Activated CD4-positive, alpha-beta T cell treated with anti-CD3 and anti-CD28 coated beads, Interleukin-2, amount 50 U/mL, for 4 hours (primary cell): ENCODE measurements around the gene SH3D19.
"Not testable (repeated sequence)": the region's sequence is repeated elsewhere in the genome, so short reads cannot be mapped to it uniquely, and the experiment has no call there.

ENCODE experiments used
- DNase-seq, 2 experiments: peaks; one replicate each; pipeline ENCODE4 v3.0.0-alpha.2; 2020

SH3D19 gene

DNA sequence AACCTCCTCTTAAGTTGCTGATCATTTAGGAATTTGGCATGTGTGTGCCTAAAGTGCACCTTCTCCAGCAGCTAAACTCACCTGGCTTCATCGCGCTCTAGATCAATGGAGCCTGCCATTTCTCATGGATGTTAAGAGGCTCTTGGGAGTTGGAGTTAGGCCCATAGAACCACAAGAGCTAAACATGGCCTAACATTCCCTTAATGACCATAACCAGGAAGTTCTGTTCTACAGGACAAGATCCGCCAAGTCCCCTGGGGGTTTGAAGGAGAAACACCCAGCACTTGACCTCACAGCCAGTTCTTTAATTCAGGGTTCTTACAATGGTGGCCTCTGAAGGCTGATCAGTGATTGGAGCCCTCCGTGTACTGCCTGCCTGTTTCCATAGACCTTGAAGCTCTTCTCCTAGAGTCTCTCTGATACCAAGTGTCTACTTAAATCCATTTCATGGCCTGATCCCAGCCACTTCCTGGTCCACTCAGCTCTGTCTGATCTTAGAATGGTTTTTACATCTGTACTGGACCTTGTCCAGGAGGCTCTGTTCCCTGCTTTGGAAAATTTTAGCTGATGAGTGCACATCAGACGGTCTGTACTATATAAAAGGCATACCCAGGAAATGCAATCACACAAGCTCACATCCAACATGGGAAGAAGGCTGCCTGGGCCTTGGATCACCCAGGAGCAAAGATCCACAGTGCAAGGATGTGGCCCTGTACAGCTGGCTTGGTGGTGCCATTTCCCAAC, 180.9 kb downstream of the SH3D19 start:
- no peak for DNase-seq

DNA sequence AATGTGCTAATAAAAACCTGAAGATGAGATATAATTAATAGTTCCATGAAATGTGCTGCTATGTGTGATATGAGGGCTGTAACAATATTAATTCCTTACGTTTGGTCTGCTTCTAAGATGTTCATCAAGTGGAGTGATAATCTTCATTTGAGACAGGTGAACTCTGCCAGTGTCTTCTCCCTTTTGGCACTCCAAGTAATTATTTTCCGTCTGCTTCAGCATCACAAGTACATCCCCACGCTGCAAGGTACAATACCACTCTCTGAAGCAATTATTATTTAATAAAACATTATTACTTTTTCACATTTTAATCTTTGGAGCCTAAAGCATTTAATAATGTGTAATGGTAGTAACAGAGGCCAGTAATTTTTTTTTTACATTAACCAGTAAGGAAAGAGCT, 181.6 kb downstream of the SH3D19 start:
- DNase-seq: no peak

DNA sequence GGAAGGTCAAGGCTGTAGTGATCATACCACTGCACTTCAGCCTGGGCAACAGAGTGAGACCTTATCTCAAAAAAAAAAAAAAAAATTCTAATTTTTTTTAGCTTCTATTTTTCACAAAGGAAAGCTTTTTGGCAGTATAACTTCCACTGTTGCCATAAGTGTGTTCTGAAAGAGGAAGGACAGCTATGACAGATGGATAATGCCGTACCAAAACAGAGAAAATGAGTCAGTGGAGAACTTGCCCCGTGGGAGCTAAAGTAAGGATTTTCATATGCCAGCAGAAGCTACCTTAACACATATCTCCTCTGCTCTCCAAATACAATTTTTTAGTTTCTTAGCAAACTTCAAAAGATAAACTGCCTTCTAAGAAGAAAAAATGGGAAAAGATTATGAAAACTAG, 182.2 kb downstream of the SH3D19 start:
- no peak for DNase-seq

DNA sequence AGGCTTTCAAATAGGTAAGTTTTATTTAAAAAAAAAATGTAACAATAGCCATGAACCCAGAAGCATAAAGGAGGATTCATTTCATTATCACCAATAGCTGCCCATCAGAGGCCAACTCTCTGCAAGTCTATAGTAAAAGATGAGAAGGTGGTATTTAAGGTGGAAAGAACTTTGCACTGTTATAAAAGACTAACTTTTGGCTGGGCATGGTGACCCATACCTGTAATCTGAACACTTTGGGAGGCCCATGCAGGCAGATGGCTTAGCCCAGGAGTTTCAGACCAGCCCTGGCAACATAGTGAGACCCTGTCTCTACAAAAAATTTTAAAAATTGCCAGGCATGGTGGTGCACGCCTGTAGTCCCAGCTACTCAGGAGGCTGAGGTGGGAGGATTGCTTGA, 182.6 kb downstream of the SH3D19 start:
- DNase-seq: no peak

DNA sequence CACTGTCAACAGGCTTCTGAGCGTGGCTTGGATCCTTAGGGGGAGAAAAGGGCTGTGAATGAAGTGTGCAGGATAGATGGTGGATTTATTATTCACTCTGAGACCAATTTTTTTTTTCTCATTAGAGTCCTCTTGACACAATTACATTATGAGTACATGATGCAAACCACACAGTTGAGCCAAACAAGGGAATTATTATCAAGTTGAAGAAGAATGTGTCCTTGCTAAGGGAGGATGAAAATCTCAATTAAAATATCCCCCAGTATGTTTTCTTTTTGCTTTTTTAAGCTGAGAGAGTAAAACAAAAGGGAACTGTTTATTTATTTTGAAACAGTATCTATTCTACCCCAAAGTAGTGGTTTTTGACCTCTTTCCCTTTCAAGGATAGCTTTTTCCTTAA, 185.6 kb downstream of the SH3D19 start:
- DNase-seq: no peak

DNA sequence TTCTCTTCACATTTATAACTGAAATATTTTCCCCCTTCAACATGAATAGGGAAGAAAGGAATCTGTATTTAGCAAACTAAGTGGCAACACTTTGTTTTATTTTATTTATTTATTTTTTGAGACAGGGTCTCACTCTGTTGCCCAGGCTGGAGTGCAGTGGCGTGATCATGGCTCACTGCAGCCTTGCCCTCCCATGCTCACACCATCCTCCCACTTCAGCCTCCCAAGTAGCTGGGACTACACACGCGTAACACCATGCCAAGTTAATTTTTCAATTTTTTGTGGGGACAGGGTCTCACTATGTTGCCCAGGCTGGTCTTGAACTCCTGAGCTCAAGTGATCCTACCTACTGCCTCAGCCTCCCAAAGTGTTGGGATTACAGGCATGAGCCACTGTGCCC, 189.4 kb downstream of the SH3D19 start:
- DNase-seq: not testable (repeated sequence)

DNA sequence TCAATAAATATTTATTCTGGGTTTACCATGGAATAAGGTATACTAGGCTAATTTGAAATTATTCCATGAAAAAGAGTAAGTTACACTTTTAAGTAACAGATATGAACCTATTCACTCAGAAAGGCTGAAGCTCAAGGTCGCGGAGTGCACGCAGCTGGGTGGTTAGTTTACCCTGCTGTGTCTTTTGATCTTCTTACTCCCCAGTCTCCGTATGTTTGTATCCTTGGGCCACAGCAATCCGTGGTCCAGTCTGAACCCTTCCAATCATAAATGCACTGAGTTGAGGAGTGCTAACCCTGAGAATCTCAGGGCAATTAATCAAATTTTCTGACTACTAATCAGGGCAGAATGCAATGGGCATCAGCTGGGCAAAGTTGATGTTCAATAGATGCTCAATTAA, 192.1 kb downstream of the SH3D19 start:
- no peak for DNase-seq

DNA sequence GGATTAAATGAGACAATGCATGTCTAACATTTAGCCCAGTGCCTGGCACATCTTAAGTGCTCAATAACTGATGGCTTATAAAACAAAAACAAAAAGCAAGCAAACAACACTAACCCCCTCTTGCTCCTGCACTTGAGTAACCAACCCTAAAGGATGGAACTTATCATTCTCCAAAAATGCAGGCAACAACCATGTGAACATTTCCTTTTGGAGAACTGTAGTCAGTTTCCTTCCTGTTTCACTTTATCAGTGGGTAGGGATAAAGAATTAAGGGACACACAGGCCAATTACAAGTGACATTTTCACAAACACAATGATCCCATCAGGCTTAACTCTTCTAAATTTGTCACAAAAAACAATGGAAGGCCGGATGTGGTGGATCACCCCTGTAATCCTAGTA, 195.6 kb downstream of the SH3D19 start:
- DNase-seq: no peak

DNA sequence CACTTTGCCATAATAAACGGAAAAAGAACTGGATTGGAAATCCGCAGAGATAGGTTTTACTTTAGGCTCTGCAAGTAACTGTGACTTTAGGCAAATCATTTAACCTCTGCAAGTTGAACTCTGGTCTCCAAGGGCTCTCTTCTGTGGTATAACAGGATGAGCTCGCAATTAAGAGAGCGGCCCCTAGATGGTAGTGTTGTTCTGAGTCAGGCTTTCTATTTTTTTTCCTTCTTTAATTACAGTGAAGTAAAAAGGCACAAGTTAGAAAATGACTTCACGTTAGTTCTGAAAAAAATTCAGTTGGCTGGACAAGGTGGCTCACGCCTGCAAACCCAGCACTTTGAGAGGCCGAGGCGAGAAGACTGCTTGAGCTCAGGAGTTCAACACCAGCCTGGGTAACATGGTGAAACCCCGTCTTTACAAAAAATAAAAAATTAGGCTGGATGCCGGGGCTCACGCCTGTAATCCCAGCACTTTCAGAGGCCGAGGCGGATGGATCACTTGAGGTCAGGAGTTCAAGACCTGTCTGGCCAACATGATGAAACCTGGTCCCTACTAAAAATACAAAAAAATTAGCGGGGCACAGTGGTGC, 207.9 kb downstream of the SH3D19 start:
- peak; percentile 31 to 32 for DNase-seq

DNA sequence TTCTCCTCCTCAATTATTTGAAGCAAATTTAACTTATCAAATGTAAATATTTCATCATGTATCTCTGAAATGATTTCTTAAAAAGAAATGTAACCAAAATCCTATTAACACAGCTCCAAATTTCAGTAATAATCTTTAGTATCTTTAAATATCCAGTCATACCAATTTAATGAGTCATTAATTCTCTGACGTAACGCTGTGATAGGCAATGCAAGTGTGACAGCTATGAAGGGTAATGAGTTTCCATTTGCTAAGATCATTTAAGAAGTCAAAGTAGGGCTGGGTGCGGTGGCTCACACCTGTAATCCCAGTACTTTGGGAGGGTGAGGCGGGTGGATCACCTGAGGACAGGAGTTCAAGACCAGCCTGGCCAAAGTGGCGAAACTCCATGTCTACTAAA, 210.4 kb downstream of the SH3D19 start:
- DNase-seq: no peak

DNA sequence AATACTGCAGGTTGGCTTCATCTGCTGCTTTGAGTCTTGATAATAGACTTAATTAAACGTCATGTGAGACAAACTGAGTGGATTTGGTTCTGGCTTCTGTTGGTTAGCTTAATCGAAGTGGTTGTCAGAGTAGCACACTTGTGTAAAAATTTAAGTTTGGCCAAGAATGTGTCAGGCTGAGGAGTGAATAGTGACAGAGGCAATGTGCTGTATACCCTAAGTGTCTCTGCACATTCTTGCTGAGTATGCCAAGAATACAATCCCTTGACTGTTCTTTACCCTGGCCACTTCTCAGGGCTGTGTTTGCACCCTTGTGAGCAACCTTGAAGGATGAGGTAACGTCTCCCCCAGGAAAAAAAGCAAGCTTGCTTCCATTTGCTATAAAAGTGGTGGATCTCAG, 211.1 kb downstream of the SH3D19 start:
- no peak for DNase-seq

DNA sequence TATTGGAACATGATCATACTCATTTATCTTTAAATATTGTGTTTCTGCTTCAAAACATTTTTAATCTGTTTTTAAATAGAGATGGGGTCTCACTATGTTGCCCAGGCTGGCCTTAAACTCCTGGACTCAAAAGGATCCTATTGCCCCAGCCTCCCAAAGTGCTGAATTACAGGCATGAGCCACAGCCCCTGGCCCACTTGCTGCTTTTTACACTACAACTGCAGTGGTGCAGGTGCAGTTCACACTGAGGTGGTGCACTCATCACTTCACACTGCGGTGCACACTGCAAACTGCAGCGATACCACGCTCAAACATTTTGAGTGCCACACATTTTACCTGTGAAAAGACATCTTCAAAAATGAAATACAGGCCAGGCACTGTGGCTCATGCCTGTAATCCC, 215.2 kb downstream of the SH3D19 start:
- no peak for DNase-seq

DNA sequence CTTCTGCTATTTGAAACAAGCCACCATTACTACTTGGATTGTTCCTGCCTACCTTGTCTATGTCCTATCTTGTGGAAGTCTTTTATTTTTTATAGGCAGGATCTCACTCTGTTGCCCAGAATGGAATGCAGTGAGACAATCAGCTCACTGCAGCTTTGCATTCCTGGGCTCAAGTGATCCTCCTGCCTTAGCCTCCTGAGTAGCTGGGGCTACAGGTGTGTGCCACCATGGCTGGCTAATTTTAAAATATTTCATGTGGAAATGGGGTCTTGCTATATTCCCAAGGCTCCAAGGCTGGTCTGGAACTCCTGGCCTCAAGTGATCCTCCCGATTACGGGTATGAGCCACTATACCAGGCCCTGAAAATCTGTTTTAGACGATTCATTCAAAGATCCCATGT, 218.3 kb downstream of the SH3D19 start:
- no peak for DNase-seq

DNA sequence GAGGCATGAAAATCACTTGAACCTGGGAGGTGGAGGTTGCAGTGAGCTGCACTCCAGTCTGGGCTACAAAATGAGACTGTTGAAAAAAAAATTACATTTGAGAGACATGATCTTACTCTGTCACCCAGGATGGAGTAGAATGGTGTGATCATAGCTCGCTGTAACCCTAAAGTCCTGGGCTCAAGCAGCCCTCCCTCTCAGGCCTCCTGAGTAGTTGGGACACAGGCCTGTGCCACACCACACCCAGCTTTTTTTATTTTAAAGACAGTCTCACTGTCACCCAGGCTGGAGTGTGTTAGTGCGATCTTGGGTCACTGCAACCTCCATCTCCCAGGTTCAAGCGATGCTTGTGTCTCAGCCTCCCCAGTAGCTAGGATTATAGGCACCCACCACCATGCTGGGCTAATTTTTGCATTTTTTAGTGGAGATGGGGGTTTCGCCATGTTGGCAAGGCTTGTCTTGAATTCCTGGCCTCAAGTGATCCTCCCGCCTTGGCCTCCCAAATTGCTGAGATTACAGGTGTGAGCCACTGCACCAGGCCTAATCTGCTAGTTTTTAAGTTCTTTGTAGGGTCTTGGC, 219.9 kb downstream of the SH3D19 start:
- no peak for DNase-seq

DNA sequence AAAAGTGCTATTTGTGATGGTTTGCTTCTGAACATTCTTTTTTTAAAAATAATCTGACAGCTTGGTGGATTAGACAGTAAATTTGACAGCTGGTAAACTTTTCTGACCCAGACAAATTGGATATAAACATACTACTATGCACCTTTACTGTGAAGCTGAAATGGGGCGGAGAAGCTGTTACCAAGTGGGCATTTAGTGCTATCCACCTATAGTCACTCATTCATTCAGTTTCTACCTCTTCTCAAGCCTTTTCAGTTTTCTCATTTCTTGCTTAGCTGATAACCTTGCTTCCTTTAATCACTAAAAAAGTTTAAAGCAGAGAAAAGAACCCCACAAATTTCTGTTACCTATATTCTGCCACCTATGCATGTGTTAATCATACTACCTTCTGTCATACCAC, 220.8 kb downstream of the SH3D19 start:
- no peak for DNase-seq

DNA sequence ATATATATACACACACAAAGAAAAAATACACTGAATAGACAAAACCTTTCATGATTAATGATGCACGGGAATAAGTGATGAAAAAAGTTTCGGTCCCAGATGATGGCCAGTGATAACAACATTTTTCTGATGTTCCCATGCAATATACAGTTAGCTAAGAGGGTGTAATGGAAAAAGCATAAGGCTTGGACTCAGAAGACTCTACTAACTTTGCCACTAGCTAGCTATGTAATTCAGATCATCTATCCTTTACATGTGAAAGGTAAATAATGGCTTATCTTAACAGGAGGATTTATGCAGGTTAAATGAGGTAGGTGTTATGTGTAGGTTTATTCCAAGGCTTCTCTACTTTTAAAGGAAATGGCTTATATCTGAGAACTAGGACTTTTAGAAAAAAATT, 221.6 kb downstream of the SH3D19 start:
- DNase-seq: no peak

DNA sequence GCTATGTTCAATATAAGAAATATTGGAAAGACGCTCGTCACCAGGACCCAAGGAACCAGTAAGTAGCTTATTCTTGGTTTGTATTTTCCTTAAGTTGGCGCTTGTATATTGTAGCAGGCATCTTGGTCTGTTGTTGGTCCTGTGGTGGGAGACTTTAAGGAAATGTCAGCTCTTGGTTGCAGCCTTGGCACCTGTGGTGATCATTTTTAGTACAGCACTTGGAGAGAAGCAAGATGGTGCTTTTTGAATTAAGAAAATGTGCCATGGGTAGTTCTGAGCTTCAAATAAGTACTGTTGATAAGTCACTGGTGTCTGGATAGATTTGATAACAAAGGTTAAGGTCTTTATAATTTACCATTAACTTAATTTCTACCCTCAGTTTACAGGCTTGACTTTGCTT, 224.9 kb downstream of the SH3D19 start:
- DNase-seq: no peak

DNA sequence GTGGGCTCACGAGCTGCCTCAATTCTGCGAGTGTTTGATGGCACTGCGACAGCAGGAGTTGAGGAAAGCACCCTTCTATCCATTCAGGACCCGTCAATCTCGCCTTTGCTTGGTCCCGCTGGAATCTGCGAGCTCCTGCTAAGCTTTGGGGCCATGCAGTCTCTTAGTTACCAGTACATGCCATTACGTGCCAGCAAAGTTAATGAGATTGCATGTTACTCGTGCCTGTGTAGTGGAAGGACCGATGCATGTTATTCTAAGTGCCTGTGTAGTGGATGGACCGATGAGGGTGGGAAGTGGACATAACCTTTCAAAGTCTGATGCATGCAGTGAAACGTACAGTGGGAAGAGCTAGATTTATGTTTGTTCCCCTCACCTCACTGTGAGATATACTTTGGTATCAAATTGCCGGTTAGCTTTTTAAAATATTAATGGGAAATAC, 225.4 kb downstream of the SH3D19 start:
- DNase-seq: no peak

DNA sequence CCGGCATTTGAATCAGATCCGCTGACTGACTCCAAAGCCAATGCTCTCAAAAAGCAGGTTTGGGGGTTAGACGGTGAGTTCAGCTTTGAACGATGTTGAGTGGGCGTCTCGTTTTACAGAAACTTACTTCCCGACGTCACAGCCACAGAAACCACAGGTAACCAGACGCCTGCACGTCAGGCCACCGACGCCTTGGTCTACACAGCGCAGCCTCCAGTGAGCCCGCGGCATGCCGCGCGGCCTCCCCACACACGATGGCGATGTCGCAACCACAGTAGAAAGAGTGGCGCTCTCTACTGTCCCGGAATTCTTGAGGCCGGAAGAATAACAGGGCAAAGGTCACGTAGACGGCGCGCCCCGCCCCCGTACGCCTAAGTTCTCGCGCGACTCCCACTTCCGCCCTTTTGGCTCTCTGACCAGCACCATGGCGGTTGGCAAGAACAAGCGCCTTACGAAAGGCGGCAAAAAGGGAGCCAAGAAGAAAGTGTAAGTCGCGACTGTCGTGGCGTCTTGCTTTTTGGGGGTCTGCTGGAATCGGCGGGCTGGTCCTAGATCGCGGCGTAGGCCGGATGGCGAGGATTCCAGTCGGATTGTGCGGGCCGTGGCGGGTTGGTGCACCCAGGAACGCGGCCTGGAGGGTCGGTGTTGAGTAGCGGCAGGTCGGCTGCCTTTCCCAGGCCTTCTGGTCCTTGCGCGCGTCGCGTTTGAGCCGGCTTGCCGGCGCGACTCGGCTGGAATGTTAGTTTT, 226.0 kb downstream of the SH3D19 start, which contains the start of gene RPS3A:
TSS of gene RPS3A (plus strand) at position 400 of the 747 bp plus-strand sequence. CDS start at position 425, 25 bp downstream.
- peak; percentile 95 to 97 for DNase-seq

DNA sequence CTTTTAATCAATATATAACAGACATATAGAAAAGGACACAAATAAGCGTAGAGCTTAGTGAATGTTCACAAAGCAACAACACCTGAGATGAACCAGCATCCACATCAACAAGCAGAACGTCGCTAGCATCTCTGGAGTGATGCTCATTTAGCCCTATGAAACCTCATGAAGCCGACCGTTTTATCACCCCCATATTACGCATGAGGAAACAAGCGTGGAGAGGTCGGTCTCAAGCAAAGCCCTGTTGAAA, 226.5 kb downstream of the SH3D19 start:
- no peak for DNase-seq

DNA sequence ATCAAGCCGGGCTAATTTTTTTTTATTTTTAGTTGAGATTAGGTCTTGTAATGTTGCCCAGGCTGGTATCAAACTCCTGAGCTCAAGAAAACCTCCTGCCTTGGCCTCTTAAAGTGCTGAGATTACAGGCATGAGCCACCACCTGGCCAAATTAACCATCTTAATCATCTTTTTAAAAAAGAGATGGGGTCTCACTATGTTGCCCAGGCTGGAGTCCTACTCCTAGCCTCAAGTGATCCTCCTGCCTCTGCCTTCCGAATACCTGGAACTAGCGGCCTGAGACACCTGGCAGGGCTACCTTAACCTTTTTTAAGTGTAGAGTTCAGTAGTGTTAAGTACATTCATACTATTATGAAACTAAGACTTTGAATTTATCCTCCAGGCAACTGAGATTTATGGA, 227.6 kb downstream of the SH3D19 start:
- no peak for DNase-seq

DNA sequence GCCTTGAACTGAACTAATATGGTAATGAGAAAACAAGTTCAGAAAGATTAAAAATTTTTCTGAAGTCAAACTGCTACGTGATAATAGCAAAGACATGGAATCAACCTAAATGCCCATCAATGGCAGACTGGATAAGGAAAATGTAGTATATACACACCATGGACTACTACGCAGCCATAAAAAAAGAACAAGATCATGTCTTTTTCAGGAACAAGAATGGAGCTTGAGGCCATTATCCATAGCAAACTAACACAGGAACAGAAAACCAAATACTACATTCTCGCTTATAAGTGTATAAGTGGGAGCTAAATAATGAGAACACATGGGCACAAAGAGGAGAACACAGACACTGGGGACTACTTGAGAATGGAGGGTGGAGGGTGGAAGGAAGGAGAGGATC, 230.3 kb downstream of the SH3D19 start:
- DNase-seq: no peak

DNA sequence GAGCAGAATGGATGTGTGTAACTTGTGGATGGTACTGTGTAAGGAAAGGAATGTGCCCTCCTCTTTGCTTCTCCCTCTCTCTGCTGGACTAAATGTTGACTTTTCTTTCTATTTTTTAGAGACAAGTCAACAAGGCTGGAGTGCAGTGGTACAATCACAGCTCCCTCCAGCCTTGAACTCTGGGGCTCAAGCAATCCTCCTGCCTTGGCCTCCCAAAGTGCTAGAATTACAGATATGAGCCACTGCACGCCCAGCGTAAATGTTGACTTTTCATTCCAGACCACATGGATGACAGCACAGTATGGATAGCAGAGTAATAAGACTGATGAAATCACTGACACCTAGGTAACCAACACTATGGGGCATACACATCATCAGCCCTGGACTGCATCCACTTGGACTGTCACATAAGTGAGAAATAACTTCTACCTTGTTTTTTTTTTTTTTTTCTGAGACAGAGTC, 231.1 kb downstream of the SH3D19 start:
- no peak for DNase-seq

DNA sequence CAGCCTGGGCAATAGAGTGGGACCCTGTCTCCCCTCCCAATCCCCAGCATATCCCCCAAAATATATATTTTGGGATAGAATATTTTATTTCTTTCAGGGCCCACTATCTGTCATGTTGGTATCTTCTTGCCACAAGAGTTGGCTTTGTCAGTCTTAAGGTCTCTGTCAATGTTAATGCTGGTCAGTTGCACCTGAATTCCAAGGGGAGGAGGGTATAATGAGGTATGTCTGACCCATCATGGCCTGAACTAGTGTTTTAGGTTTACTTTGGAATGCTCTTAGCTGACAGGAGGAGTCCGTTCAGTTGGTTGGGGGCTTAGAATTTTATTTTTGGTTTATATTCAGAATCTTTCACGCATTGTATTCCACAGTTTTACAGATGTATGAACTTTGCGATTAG, 232.2 kb downstream of the SH3D19 start:
- no peak for DNase-seq
